Measurements from ENCODE around the gene CD28.

Gene CD28

GRCh38 chr2:203737360-203737759, 30.9 kb downstream of the CD28 start:
- H3K4me3 ChIP-seq (ENCODE audit: low read depth, low read length), result no peak overlapping the region
- no peak for DNase-seq (ENCODE audit: low read depth)

- no peak for DNase-seq (ENCODE audit: low read depth)
Observed at GRCh38 chr2:203739351-203739750, 32.9 kb downstream of the CD28 start.

GRCh38 chr2:203740871-203741281, 34.4 kb downstream of the CD28 start:
- no peak overlapping the region for H3K4me3 ChIP-seq (ENCODE audit: low read depth, low read length)
- DNase-seq (ENCODE audit: low read depth), result peak; percentile 72

More at GRCh38 chr2:203739351-203739750, 32.9 kb downstream of the CD28 start:
- no peak overlapping the region for H3K4me3 ChIP-seq (ENCODE audit: low read depth, low read length)

DNA sequence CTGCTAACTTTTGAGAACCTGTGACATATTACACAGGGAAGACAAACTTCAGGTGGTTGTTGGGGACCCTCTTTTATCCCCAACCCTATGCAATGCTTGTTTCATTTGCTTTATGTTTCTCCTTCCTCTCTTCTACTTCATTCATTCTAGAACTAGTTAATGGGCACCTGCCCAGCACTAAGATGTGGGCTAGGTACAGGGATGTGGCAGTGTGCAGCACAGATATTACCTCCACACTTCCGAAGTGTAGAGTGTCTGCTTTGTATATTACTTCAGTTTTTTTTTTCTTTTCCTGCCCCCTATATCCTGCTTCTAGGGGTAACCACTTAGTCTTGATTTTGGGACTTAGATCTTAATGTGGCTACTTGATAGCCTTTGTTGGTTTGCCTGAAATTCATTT, 35.1 kb downstream of the CD28 start:
- no peak overlapping the region for H3K4me3 ChIP-seq (ENCODE audit: low read depth, low read length)
- DNase-seq (ENCODE audit: low read depth), result no peak

- H3K4me3 ChIP-seq (ENCODE audit: low read depth, low read length), result no peak overlapping the region
- DNase-seq (ENCODE audit: low read depth), result peak; percentile 97
Observed at GRCh38 chr2:203743441-203743981, 37.1 kb downstream of the CD28 start.

GRCh38 chr2:203744091-203744490, 37.7 kb downstream of the CD28 start:
- DNase-seq (ENCODE audit: low read depth), result no peak
- H3K4me3 ChIP-seq (ENCODE audit: low read depth, low read length), result no peak overlapping the region

GRCh38 chr2:203745267-203745666, 38.8 kb downstream of the CD28 start:
- no peak overlapping the region for H3K4me3 ChIP-seq (ENCODE audit: low read depth, low read length)
- DNase-seq (ENCODE audit: low read depth), result no peak

DNA sequence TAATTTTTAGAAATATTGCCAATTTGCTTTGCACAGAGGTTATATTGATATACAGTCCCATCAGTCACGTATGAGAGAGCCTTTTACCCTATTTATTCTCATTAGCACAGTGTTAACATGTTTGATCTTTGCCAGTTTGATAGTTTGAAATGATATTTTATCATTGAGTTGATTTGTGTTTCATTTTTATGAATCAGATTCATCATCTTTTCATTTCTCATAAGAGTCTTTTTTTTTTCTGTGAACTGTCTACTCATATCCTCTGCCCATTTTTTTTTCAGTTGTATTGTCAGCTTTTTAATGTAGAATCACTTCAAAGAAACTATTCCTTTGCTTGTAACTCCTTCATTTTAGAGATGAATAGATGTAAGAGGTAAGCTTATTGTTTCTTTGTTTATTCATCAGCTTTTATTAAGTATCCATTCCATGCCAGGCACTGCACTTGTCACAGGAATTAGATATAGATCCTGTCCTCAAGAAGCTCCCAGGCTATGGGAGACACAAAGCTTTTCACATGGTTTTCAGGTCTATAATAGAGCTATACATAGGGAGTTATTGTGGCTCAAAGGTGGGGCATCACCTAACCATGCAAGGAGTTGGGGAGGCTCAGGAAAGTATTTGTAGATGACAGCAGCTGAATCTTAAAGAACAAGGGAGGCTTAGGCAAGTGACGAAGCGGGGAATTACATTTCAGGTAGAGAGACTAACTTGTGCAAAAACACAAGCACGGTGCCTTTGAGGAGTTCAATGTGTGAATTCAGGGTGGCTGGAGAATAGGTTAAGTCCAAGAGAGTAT, 42.1 kb downstream of the CD28 start:
- DNase-seq (ENCODE audit: low read depth), result no peak
- H3K4me3 ChIP-seq (ENCODE audit: low read depth, low read length), result no peak overlapping the region

GRCh38 chr2:203750346-203751068, 44.1 kb downstream of the CD28 start:
- DNase-seq (ENCODE audit: low read depth), result no peak

DNA sequence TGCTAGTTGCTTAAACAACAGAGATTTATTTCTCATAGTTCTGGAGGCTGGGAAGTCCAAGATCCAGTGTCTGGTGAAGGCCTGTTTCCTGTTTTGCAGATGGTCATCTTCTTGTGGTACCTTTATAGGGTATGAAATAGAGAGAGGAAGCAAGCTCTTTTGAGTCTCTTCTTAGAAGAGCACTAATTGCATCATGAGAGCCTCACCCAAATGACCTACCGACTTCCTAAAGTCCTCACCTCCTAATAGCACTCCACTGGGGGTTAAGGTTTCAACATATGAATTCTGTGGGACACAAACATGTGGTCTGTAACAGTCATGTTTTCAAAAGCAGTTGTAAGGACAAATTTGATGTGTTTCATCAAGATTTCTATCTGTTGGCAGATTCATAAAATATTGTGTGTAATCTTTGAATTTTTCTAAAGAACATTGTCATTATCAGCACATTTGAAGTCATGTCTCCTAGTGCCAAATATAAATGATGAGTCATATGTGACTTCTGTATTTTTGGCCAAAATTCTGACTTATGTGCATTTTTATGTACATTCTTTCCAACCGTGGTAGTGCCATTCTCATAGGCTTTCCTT, 45.3 kb downstream of the CD28 start:
- no peak overlapping the region for H3K4me3 ChIP-seq (ENCODE audit: low read depth, low read length)
- DNase-seq (ENCODE audit: low read depth), result no peak

More at GRCh38 chr2:203750346-203751068, 44.1 kb downstream of the CD28 start:
- H3K4me3 ChIP-seq (ENCODE audit: low read depth, low read length), result no peak overlapping the region

DNA sequence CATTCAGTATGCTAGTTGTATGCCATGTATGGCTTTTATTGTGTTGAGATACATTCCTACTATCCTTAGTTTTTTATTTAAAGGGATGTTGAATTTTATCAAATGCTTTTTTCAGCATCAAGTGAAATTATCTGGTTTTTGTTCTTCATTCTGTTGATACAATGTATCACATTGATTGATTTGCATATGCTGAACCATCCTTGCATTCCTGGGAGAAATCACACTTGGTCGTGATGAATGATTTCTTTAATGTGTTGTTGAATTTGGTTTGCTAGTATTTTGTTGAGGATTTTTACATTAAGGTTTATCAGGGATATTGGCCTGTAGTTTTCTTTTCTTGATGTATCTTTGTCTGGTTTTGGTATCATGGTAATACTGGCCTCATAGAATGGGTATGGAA, 49.7 kb downstream of the CD28 start:
- H3K4me3 ChIP-seq (ENCODE audit: low read depth, low read length), result no peak overlapping the region
- DNase-seq (ENCODE audit: low read depth), result no peak

DNA sequence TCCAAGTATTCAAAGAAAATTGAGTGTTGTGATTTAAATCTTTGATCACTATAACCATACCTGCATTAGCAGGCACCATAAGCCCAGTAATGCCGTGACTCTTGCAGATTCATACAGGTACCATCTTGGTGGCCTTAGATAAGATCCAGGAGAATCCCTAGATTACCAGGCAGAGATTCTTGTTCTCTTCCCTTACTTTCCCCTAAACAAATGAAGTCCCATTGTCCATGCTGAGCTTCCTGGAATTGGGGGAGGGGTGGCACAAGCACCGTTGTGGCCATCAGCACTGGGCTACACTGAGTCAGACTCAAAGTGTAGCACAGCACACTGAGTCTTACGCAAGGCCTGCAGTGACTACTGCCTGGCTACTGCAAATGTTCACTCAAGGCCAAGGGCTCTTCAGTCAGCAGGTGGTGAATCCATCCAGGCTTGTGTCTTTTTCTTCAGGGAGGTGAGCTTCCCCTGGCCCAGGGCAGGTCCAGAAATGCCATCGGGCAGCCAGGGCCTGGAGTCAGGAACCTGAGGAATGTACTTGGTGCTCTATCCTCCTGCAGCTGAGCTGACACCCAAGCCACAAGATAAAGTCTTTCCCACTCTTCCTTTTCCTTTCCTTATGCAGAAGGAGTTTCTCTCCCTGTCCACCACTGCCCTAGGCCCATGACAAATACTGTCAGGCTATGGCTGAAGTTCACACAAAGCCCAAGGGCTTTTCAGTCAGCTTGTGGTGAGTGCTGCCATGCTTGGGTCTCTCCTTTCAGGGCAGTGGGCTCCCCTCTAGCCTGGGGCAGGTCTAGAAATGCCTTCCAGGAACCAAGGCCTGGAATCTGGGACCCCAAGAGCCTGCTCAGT, 52.6 kb downstream of the CD28 start:
- DNase-seq (ENCODE audit: low read depth), result peak; percentile 47
- no peak overlapping the region for H3K4me3 ChIP-seq (ENCODE audit: low read depth, low read length)

DNA sequence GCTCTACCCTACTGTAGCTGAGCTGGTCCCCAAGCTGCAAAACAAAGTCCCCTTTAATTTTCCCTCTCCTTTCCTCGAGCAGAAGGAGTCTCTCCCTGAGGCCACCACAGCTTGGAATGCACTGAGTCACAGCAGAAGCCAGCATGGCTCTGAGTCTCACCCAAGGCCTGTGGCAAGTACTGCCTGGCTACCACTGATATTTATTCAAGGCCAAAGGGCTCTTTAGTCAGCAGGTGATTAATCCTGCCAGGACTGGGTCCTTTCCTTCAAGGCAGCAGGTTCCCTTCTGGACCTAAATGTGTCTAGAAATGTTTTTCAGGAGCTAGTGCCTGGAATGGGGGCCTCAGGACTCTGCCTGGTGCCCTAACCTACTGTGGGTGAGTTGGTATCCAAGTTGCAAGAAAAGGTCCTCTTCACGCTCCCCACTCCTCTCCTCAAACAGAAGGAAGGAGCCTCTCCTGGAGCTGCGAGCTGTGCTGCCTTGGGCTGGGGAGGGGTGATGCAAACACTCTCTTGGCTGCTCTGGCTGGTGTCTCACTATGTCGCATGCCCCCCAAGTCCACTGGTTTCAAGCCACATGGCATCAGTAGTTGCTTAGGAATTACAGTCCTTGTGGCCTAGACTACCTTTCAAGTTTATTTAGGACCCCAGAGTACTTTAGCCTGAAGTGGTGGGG, 53.4 kb downstream of the CD28 start:
- DNase-seq (ENCODE audit: low read depth), result peak; percentile 45
- no peak overlapping the region for H3K4me3 ChIP-seq (ENCODE audit: low read depth, low read length)

GRCh38 chr2:203761121-203761520, 54.7 kb downstream of the CD28 start:
- no peak for DNase-seq (ENCODE audit: low read depth)
- H3K4me3 ChIP-seq (ENCODE audit: low read depth, low read length), result no peak overlapping the region

DNA sequence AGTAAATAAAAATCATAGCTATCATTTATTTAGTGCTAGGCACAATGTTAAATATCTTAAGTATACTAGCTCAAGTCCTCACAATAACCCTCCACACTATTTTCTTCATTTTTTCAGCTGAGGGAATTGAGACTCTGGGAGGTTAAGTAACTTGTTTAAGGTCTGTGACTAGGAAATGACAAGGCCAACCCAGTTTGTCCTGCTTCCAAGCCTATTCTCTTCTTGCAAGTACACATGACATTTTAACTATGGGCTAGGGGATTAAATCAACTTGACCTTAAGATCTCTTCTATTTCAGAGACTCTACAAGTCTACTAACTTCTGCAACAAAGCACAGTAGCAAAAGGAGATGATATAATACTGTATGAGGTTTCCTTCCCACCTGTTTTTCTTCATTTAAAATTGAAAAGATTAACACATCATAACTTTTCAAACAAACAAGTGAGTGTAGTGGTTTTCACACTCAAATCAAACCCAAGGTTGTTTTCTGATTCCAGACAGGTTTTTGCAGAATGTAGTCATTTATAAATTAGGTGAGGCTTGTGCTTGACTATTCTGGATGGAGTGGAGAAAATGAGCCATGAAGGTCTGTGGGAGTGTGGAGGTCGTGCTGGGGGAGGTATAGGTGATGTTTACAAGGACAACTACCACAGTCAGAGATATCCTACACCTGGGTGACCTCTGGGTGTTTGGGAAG, 57.0 kb downstream of the CD28 start:
- no peak for DNase-seq (ENCODE audit: low read depth)
- H3K4me3 ChIP-seq (ENCODE audit: low read depth, low read length), result no peak overlapping the region

DNA sequence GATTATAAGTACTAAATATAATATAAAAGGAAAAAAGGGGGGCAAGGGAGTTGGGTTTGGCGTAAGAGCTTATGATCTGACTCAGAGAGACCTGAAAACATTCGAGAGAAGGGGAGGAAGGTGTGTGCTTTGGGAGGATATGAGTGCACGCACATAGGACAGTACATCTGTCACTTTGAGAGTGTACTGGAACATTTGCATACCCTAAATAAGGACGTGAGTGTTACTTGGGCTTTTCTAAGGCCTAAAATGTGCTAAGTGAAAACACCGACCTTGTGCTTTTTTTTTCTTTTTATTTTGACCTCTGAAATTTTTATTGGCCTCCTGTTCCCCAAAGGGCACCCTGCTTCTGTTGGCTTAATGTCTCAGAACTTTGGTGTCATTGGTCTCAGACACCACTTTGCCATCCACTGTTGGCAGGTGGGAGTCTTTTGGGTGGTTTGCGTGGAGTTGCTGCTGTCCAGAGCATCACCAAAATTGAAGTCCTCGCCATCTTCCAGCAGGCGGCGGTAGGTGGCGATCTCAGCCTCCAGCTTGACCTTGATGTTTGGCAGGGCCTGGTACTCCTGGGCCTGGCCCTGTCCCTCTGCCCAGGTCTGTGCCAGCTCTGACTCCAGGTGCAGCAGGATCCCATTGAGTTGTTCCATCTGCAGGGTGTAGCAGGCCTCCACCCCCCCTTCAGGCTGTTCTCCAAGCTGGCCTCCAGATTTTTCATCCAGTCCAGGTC, 57.7 kb downstream of the CD28 start:
- DNase-seq (ENCODE audit: low read depth), result no peak
- H3K4me3 ChIP-seq (ENCODE audit: low read depth, low read length), result no peak overlapping the region

DNA sequence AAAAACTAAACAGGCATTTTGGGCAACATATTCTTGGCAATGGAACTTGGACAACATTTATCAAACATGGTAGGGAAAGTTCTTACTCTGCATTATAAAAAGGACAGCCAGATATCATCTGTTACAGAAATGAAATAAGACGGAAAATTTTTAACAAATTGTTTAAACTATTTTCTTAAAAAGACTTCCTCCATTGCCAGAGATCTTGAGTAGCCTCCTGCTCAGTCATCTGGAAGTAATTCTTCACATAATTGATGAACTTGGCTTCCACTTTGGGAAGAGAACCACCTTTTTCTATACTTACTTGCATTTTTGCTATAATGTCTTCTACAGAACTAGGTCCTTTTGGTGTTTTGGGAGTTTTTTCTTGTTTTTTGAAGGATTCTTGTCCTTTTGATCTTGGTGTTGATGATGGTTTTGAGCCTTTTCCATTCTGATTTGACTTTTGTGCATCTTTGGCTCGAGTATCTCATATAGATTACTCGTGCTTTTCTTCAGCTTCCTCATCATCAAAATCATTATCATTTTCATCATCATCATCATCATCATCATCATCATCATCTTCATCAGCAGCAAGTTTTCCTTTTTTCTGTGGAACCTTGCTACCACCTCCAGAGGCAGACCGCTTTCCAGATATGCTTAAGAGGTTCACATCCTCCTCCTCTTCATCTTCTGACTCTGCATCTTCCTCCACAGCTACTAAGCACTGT, 66.2 kb downstream of the CD28 start:
- no peak for DNase-seq (ENCODE audit: low read depth)
- H3K4me3 ChIP-seq (ENCODE audit: low read depth, low read length), result no peak overlapping the region
